GM21526 (cell line): ENCODE data around the gene GJB3.
"Not testable (repeated sequence)": the region's sequence is repeated elsewhere in the genome, so short reads cannot be mapped to it uniquely, and the experiment has no call there.

Source experiments
- ATAC-seq: cut with Tn5 transposase; IDR thresholded peaks from one replicate; pipeline ENCODE4 v1.9.1; 2021; ENCODE audit warnings: moderate library complexity; ENCODE audit not compliant: unreplicated experiment, low FRiP score

GJB3 gene

DNA sequence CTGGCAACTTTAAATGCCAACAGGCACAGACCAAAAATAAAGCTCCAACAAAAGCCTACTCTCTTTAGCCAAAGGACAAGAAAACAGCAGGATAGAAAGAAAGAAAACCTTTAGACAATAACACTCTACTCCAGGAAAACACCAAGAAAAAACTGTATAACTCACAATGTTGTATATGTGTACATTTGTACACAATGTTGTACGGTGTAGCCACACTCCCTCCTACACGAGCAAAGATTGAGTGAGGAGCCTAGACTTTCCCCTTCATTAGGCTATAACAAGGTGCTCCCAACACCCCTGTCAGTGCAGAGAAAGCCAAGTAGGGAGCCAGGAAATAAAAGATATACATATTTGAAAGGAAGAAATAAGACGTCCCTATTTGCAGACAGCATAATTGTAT, 35.8 kb downstream of the GJB3 start:
- ATAC-seq = no peak

DNA sequence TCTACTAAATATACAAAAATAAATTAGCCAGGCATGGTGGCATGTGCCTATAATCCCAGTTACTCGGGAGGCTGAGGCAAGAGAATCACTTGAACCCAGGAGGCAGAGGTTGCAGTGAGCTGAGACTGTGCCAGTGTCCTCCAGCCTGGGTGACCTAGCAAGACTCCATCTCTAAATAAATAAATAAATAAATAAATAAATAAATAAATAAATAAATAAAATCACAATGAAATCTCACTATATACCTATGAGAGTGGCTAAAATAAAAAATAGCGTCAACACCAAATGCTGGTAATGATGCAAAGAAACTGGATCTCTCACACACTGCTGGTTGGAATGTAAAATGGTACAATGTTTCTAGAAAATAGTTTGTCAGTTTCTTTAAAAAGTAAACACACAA, 37.8 kb downstream of the GJB3 start:
- not testable (repeated sequence) for ATAC-seq

DNA sequence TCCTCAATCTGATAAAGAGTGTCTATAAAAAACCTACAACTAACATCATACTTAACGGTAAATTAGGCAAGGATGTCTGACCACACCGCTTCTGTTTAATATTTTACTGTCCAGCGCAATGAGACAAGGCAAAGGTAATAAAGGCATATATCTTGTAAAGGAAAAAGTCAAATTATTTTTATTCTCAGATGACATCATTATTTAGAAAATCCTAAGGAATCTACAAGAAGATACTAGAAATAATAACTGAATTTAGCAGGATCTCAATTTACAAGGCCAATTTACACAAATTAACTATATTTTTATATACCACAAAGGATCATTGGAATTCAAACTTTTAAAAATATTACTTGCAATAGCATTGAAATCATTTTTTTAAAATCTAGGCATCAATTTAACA, 41.2 kb downstream of the GJB3 start:
- no peak for ATAC-seq

DNA sequence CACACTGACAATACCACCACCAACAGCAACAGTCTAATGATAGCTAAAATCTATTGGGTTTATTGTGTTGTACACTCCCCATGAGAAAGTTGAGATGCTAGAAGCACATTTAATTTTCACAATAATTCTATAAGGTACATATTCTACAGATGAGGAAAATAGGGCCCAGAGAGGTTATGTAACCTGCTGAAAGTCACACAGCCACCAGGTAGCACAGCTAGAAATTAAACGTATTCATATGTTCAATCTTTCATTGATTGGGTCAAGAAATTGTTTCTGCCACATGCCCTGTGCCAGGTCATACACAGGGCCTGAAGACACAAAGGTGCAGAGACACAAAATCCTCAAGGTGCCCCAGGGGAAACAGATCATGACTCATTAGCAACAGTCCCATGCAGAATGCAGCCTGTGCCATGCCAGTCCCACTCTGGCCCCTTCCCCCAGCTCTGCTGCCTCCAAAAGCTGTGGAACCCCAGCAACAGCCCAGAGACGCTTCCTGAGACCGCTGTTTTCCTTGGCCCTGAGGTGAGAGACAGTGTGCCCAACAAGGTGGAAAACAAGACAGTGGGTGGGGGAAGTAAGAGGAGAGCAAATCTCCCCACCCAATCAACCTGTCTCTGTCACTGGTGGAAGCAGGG, 43.9 kb downstream of the GJB3 start:
- no peak for ATAC-seq

DNA sequence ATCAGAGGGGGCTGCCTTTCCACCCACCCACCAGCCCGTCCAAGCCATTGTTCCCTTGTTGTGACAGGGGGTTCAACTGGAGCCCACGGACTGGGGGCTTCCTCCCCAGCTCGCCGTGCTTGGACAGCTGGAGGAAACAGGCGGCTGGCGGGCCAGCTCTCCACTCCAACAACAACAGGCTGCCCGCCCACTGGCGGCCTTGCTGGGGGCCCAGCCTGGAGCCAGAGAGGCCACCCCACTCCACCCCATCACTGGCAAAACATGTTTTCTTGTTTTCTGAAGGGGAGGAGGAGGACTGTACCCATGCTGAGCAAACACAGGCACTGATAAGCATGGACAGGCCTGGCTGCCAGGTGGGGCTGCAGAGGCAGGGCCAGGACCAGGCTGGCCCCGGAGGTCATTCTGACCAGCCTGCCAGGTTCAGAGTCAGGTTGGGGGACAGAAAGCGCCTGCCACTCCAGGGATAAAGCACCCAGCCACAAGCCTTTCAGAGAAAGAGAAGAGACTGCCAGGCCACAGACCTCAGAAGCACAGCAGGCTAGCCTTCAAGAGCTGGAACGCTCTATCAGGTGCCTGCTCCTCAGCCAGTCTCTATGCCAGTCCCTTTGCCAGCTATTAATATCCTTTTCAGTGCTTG, 44.6 kb downstream of the GJB3 start:
- ATAC-seq = no peak

DNA sequence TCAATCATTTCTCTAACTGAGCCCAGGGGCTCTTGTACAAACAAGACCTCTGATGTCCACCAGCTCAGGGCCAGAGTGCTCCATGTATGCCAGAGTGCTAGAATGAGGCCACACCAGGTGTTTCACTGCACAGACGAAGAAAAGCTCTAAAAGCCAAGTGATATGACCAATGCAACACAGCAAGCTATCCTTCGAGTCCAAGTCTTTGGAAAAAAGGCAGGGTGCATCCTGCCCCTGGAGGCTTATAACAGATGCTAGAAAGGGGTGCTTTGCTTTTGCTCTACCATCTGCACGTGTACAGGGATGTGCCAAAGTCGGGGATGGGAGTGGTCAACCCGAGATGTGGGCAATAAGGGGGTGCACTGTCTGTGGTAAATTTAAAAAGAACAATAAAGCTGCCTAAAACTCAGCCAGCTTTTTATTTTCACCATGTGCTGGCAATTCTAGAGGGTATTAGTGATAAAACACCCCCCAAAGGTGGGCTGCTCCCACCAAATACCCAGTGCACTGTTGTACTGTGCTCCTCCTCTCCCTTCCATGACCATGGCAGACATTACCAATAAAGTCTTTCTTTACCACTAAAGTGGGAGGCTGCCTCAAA, 46.4 kb downstream of the GJB3 start:
- no peak for ATAC-seq

DNA sequence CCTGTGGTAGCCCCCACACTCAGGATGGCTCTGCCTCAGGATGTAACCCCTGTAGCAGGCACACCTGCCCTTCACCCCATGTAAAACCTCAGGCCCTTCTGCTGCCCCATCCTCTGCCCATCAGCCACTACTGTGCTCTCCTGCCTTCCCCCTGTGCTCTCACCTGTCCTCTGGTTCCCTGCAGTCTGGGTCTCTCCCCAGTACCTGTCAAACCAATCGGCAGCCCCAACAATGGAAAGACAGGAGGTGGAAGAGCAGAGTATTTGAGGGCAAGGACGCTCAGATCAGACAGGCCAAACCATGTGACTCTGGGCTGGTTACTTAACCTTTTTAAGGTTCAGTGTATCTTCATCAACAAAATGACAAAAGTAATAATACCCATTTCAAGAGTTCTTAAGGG, 47.6 kb downstream of the GJB3 start:
- no peak for ATAC-seq

DNA sequence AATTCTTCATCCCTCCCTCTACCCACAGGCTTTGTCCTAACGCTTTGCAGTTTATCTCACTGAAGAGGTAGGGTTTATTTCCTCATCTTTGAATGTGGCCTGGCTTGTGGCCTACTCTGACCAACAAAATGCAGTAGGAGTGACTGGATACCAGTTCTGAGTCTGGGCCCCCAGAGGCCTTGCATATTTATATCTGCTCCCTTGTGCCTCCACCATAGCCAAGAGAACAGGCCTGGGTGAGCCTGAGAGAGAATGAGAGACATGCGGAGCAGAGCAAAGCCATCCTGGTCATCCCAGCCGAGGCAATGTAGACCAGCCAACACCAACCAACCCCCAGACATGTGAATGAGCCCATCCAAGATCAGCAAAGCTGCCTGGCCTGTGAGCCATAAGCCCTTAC, 48.2 kb downstream of the GJB3 start:
- no peak for ATAC-seq

DNA sequence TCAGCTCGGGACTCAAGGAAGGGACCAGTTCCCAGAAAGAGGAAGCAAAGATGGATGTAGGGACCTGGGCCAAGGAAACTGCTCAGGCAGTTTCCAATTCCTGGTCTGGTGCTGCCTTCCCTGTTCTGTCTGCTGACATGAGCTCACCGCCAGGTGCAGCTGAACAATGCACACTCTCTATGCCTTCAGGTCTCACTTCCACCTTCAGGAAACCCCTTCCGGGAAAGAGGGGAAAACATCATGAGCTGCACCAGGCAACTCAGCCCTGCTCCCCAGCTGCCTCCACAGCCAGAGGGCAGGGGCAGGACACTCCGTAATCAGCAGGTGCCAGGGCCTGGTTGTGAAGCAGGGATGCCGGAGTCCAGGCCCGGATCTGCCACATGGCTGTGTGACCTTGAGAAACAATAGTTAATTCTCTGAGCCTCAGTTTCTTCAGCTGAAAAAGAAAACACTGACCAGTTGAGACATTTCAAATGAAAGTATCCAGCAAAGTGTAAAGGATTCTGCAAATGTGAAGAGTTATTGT, 50.8 kb downstream of the GJB3 start:
- ATAC-seq = no peak

DNA sequence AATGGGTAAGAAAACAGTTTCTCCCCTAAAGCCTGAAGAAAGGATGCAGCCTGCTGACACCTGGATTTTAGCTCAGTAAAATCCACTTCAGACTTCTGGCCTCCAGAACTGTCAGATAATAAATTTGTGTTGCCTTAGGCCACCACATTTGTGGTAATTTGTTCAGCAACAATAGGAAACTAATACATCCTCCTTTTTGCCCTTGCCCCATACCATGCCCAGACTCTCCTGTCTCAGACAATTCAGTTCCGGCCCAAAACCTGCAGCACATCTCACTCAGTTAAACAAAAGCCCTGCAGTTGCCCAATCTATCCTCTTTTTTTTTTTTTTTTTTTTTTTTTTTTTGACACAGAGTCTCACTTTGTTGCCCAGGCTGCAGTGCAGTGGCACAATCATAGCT, 52.7 kb downstream of the GJB3 start:
- no peak for ATAC-seq
